ENCODE data around the gene RBP7.

GRCh38 chr1:10063878-10064277 lies 66.8 kb downstream of the RBP7 start:
- no peak for TF ChIP-seq POLR2A (IDR thresholded peaks at IDR 0.05)
- TF ChIP-seq CTCF (IDR thresholded peaks at IDR 0.05) = no peak

Measured in uterus (tissue), 2 donors.